ENCODE measurements around the gene PRKCH.

The PRKCH gene

GRCh38 chr14:61495809-61496208 is 174.4 kb downstream of the PRKCH start:
- TF ChIP-seq CTCF (IDR thresholded peaks at IDR 0.05; ENCODE audit: low read depth, low read length) = no peak
- DNase-seq (ENCODE audit: extremely low read depth, low read depth) = no peak

GRCh38 chr14:61498303-61498702 is 176.9 kb downstream of the PRKCH start:
- no peak for TF ChIP-seq CTCF (IDR thresholded peaks at IDR 0.05; ENCODE audit: low read depth, low read length)
- no peak for DNase-seq (ENCODE audit: extremely low read depth, low read depth)

- DNase-seq (ENCODE audit: extremely low read depth, low read depth) = peak; percentile 54
- no peak for TF ChIP-seq CTCF (IDR thresholded peaks at IDR 0.05; ENCODE audit: low read depth, low read length)
Measured at GRCh38 chr14:61498811-61499210, 177.4 kb downstream of the PRKCH start.

GRCh38 chr14:61499991-61500390 is 178.6 kb downstream of the PRKCH start:
- TF ChIP-seq CTCF (IDR thresholded peaks at IDR 0.05; ENCODE audit: low read depth, low read length) = no peak
- no peak for DNase-seq (ENCODE audit: extremely low read depth, low read depth)

GRCh38 chr14:61501714-61502458 is 180.5 kb downstream of the PRKCH start:
- no peak for DNase-seq (ENCODE audit: extremely low read depth, low read depth)
- TF ChIP-seq CTCF (IDR thresholded peaks at IDR 0.05; ENCODE audit: low read depth, low read length) = no peak

GRCh38 chr14:61502459-61503093 is 181.2 kb downstream of the PRKCH start:
- TF ChIP-seq CTCF (IDR thresholded peaks at IDR 0.05; ENCODE audit: low read depth, low read length) = no peak
- no peak for DNase-seq (ENCODE audit: extremely low read depth, low read depth)

- no peak for TF ChIP-seq CTCF (IDR thresholded peaks at IDR 0.05; ENCODE audit: low read depth, low read length)
- DNase-seq (ENCODE audit: extremely low read depth, low read depth) = no peak
Measured at GRCh38 chr14:61503167-61503801, 181.9 kb downstream of the PRKCH start.

All from AG09319 (cell line).